HG02852 (cell line): ENCODE results near the gene TEX10.
"Not testable (repeated sequence)": the region's sequence is repeated elsewhere in the genome, so short reads cannot be mapped to it uniquely, and the experiment has no call there.

Experiments used
- ATAC-seq: cut with Tn5 transposase; IDR thresholded peaks from one replicate; pipeline ENCODE4 v1.9.1; 2021; ENCODE audit warnings: mild to moderate bottlenecking, moderate library complexity; ENCODE audit not compliant: unreplicated experiment

Gene TEX10

DNA sequence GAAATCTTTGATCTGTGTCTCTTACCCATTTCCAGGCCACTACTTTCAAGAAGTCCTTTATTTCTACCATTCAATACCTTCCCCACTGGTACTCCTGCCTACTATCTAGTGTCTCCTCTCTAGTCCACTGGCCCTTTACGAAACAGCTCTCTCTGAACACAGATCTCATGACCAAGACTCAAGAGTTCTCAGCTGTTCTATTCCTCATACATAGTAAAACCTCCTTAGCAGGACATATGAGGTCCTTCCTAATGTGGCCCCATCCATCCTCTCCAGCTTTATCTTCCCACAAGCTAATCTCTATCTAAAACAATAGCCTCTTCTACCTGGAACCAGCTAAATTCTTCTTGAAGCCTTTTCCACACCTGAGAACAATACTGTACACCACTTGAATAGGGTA, 2.6 kb downstream of the TEX10 start:
- no peak for ATAC-seq

- no peak for ATAC-seq
Observed at GRCh38 chr9:100346836-100347235, 5.9 kb downstream of the TEX10 start.

DNA sequence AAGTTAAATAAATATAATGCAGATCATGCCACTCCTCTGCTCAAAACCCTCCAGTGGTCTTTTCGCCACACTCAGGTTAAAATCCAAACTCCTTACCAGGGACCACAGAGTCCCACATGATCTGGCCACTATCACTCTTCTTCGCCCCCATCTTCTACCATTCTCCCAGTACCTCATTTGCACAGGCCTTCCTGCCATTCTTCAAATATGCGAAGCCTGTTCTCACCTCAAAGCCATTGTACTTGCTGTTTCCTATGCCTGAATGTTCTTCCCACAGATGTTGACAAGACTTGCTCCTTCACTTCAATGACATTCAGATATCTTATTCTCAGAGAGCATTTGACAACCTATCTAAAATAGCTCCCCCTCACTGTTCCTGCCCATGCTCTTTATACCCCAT, 10.9 kb downstream of the TEX10 start:
- no peak for ATAC-seq

DNA sequence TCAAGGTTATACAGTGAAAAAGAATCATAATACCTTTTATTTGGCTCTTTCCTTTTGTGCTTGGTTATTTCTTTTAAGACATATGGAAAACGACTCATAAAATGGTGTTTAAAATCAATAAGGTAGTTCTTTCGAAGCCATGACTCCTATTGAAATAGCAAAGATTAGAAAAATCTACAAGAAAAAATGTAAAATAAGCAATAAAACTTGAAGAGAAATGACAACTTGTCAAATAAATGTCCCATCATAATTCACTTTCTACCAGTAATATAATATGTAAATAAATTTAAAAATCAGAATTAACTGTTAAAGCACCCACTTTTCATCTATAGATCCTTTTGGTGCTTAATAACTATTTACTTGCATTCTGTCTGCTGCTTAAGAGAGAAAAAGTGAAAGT, 12.5 kb downstream of the TEX10 start:
- ATAC-seq: no peak

DNA sequence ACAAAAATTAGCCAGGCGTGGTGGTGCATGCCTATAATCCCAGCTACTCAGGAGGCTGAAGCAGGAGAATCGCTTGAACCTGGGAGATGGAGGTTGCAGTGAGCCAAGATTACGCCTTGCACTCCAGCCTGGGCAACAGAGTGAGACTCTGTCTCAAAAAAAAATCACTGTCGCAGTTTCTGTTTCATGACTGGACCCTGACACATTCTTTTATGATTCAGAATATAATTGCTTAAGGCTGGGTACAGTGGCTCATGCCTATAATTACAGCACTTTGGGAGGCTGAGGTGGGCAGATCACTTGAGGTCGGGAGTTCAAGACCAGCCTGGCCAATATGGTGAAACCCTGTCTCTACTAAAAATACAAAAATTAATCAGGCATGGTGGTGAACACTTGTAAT, 14.0 kb downstream of the TEX10 start:
- ATAC-seq: not testable (repeated sequence)

- ATAC-seq: no peak
Observed at GRCh38 chr9:100324594-100325200, 28.0 kb downstream of the TEX10 start.

DNA sequence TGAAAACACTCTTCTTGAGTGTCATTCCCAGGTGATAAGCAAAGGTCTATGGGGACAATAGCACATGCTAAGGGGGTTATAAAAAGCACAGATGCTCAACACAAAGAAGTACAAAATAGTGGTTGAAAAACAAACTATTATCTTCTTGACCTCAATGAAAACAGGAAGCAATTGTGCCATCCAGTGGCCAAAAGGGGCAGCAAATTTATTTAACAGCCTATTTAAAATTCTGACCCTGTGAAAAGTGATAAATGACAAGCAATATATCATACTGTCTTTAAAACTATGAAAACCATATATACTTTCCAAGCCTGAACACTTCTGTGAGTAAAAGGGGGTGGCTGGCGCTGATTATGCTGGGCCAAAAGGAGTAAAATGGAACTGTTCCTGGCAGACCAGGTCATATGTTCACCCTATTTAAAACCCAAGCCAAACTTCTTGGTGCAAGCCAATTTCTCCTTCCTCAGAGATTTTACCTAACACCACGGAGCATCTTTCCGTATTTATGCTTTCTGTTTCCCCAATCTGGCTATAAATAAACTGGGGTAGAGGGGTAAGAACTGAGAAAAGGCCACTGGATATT, 29.7 kb downstream of the TEX10 start:
- ATAC-seq: no peak

DNA sequence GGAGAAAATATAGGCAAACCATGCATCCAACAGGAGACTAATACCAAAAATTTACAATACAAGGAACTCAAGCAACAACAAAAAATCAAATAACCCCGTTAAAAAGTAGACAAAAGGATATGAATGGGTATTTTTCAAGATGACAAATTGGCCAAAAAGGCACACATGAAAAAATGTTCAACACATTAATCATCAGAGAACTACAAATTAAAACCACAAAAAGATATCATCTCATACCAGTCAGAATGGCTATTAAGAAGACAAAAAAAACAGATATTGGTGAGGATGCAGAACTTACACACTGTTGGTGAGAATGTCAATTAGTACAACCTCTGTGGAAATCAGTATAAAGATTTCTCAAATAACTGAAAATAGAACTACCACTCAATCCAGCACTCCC, 35.0 kb downstream of the TEX10 start:
- ATAC-seq: no peak

DNA sequence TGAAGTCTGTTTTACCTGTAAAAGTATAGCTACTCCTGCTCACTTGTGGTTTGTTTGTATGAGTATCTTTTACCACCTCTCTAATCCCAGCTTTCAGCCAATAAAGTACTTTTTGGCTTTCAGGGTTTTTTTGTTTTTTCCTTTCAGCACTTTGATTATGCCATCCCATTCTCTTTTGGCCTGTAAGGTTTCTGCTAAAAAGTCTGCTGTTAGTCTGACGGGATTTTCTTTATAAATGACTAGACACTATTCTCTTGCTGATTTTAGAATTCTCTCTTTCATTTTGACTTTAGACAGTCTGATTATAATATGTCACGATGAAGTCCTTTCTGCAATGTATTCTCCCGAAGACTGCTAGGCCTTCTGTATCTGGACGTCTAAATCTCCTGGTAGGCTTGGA, 37.2 kb downstream of the TEX10 start:
- no peak for ATAC-seq

DNA sequence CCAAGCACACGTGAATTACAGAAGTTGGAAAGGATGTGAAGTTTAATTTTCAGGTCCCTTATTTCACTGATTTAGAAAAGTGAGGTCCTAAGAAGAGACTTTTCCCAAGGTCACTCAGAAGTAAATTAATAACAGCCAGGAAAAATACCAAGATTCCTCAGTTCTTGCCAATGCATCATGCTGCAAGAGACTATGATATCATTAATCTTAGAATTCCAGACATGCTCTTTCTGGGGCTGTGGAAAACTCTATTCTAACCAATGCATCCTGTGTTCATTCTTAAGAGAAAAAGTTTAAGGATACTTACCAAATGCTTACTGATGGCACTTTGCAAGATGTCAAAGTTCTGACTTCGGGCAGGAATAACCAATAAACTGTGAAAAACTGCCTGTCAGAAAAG, 42.8 kb downstream of the TEX10 start:
- no peak for ATAC-seq

DNA sequence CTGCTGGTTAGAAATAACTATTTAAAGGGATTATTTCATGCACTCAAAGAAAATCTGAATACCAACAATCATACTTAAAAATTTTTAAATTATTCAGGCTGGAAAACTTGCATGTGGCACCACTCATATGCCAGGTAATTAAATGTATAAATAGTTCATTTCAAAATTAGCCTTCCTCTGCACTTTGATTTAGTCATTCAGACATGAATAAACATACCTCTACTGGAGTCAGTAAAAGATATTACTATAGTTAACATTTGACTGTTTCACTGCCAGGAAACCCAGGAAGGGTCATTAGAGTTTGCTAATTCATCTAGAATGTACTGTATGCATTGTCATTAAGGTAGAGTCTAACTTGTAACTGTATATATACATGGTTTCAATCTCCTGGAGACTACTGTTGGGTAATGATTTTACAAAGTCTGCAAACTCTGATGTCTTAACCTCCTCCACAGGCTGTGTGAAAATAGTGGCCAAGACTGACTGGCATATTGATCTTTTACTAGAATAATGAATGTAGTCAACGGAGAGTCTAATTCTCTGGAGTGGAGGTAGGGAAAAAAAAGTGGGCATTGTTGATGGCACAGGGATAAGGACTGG, 43.7 kb downstream of the TEX10 start:
- no peak for ATAC-seq

DNA sequence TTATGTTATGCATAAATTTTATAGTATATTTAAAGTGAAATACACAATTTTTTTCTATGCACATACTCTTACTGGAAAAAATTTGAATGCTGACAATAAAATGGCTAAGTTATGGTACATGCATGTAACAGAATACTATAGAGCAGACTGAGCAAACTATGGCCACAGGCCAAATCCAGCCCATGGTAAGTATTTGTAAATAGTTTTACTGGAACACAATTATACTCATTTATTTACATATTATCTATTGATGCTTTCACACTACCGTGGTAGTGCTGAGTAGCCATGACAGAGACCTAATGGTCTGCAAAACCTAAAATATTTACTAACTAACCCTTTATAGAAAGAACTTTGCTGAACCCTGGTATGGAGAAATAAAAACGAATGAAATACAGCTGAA, 45.7 kb downstream of the TEX10 start:
- no peak for ATAC-seq

DNA sequence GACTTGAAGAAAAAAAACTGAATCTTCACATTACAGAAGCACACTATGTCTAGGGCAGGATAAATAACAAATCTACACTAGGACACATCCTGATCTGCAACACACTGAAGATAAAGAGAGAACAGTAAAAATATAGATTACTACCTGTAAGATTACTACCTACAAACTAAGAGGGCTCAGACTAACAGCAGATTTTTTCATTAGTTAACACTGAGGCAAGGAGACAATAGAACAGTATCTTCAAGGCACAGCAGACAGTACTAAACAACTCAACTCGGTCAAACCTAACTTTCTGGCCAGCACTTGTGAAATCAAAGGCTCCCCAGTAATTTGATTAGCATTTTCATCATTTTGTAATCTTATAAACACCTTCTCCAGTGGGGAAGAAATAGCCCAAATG, 46.5 kb downstream of the TEX10 start:
- ATAC-seq: no peak

DNA sequence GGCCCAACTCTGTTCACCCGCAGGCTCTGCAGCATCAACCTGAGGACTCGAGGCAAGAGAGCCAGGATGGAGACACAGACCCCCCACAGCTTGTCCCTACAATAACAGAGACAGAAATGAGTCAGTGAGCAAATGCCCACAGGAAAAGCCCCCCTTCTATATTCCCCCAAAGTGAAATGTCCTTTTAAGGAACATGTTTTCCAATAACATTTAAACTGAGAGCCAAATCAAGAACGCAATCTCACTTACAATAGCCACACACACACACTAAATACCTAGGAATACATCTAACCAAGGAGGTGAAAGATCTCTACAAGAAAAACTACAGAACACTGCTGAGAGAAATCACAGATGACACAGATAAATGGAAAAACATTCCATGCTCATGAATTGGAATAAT, 49.0 kb downstream of the TEX10 start:
- ATAC-seq: no peak

- no peak for ATAC-seq
Observed at GRCh38 chr9:100298378-100298777, 54.4 kb downstream of the TEX10 start.

GRCh38 chr9:100296407-100296806, 56.3 kb downstream of the TEX10 start:
- ATAC-seq: no peak

DNA sequence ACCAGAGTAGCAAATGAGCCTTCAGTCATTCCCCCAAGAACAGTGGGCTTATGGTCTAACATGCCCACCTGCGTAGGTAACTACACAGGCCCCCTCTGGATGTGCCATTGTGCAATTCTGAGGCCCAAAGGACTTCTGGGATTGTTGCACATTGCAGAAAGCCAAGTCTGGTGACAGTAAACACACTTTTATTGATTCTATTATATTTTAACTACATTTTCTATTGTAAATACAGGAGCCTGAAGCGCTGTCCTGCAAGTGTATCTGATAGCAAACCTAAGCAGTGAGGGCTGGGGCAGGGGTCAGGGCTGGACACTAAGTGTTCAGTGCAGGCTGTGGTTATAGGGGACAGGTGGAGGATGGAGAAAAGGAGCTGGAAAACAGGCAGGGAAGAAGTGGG, 57.5 kb downstream of the TEX10 start:
- ATAC-seq: no peak

- no peak for ATAC-seq
Observed at GRCh38 chr9:100294806-100295205, 57.9 kb downstream of the TEX10 start.

GRCh38 chr9:100294341-100294740, 58.4 kb downstream of the TEX10 start:
- ATAC-seq: no peak

DNA sequence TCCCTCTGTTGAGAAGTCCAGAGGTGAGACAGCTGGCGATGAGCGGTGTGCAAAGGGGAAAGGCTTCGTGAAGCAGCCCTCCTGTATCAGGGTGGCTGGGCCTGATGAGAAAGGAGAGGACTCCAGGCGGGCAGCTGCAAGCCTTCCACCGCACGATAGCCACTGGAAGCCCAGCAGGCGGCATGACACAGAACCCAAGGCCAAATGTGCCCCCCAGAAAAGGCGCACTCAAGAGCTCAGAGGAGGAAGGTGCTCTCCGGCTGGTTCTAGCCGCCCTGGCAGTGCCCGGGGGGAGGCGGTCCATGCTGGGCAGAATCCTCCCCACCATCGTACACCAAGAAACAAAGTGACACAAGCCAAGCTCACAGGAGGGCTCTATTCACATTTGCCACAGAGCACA, 60.3 kb downstream of the TEX10 start:
- no peak for ATAC-seq

- ATAC-seq: no peak
Observed at GRCh38 chr9:100290714-100291113, 62.0 kb downstream of the TEX10 start.

- no peak for ATAC-seq
Observed at GRCh38 chr9:100287186-100287585, 65.6 kb downstream of the TEX10 start.

DNA sequence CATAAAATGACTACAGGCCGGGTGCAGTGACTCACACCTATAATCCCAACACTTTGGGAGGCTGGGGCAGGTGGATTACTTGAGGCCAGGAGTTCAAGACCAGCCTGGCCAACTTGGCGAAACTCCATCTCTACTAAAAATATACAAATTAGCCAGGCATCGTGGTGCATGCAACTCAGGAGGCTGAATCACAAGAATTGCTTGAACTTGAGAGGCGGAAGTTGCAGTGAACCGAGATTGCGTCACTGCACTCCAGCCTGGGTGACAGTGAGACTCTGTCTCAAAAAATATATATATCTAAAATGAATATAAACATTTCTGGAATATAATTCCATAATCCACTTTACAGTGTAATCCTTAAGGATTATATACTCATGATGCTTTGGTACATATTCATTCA, 66.5 kb downstream of the TEX10 start:
- ATAC-seq: no peak
